ENCODE measurements around the gene PLEKHA6.

DNA sequence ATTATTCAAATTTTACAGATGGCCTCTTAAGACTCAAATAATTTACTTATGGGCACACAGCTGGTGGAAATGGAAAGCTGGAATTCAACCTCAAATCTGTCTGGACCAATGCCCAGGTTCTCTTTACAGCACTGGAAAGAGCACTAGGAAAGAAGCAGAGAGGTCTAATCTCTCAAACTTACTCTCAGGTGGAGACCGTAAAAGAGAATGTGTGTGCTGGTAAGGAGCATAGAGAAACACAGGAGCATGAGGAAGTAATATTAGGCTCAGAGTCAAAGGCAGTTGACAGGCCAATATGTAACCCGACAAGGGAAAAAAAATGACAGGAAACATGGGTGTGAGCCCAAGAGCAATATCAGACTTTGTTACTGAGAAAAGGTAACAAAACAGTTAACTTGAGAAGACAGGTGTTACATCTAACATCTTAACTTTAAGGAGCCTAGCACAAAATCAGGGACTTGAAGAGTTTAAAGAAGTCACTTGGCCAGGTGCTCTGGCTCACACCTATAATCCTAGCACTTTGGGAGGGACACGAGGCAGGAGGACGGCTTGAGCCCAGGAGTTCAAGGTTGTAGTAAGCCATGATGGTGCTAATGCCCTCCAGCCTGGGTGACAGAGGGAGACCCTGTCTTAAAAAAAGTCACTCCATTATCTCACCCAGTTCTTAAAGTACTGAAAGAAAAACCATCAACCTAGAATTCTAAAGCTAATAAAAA lies 31.2 kb upstream of the PLEKHA6 start:
- TF ChIP-seq KDM5A (IDR thresholded peaks at IDR 0.05; ENCODE audit: low read length) (no peak), POLR2A (IDR thresholded peaks at IDR 0.05; ENCODE audit: control extremely low read depth in 1 of 2, low read depth in 2 of 2, low read length in 2 of 2) (no peak)
